ENCODE results near the gene NIM1K.
A peak's percentile ranks its signal among the peaks of the same experiment; 100 is the strongest.

NIM1K gene

GRCh38 chr5:43312699-43313034 lies 120.6 kb downstream of the NIM1K start:
- peak; percentile 15 for ATAC-seq
- TF ChIP-seq CSDC2 (CRISPR knock-in tag; IDR thresholded peaks at IDR 0.05): no peak
- TF ChIP-seq PPARA (CRISPR knock-in tag; IDR thresholded peaks at IDR 0.05; ENCODE audit: borderline replicate concordance): no peak
- no peak for TF ChIP-seq ZFP3 (CRISPR knock-in tag; IDR thresholded peaks at IDR 0.05)
- TF ChIP-seq BACH2 (CRISPR knock-in tag; IDR thresholded peaks at IDR 0.05; ENCODE audit: borderline replicate concordance): no peak
- no peak for TF ChIP-seq ZNF565 (CRISPR knock-in tag; conservative IDR thresholded peaks at IDR 0.05; ENCODE audit: low read depth)
- no peak for TF ChIP-seq TCF4 (CRISPR knock-in tag; IDR thresholded peaks at IDR 0.05; ENCODE audit: borderline replicate concordance)
- no peak for TF ChIP-seq ZC3H10 (CRISPR knock-in tag; IDR thresholded peaks at IDR 0.05)
- TF ChIP-seq, protein P1, sequence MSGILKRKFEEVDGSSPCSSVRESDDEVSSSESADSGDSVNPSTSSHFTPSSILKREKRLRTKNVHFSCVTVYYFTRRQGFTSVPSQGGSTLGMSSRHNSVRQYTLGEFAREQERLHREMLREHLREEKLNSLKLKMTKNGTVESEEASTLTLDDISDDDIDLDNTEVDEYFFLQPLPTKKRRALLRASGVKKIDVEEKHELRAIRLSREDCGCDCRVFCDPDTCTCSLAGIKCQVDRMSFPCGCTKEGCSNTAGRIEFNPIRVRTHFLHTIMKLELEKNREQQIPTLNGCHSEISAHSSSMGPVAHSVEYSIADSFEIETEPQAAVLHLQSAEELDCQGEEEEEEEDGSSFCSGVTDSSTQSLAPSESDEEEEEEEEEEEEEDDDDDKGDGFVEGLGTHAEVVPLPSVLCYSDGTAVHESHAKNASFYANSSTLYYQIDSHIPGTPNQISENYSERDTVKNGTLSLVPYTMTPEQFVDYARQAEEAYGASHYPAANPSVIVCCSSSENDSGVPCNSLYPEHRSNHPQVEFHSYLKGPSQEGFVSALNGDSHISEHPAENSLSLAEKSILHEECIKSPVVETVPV (CRISPR knock-in tag; IDR thresholded peaks at IDR 0.05): no peak
- TF ChIP-seq PATZ1 (CRISPR knock-in tag; IDR thresholded peaks at IDR 0.05; ENCODE audit: borderline replicate concordance): no peak
- no peak for TF ChIP-seq TOX (CRISPR knock-in tag; IDR thresholded peaks at IDR 0.05; ENCODE audit: borderline replicate concordance)
- no peak for TF ChIP-seq GLIS3 (CRISPR knock-in tag; IDR thresholded peaks at IDR 0.05)
- no peak for TF ChIP-seq ISL1 (CRISPR knock-in tag; IDR thresholded peaks at IDR 0.05)
- no peak for TF ChIP-seq OSR1 (CRISPR knock-in tag; IDR thresholded peaks at IDR 0.05)
- no peak for TF ChIP-seq RARB (CRISPR knock-in tag; IDR thresholded peaks at IDR 0.05)
- no peak for TF ChIP-seq ESRRG (CRISPR knock-in tag; IDR thresholded peaks at IDR 0.05)
- no peak for TF ChIP-seq ZNF70 (CRISPR knock-in tag; IDR thresholded peaks at IDR 0.05)
- no peak for TF ChIP-seq CREB5 (CRISPR knock-in tag; IDR thresholded peaks at IDR 0.05; ENCODE audit: low read depth)
- TF ChIP-seq TSHZ2 (CRISPR knock-in tag; IDR thresholded peaks at IDR 0.05): no peak

GRCh38 chr5:43313035-43313853 lies 121.2 kb downstream of the NIM1K start, which contains the start of gene HMGCS1:
Gene HMGCS1, minus strand, starts transcription at chr5:43313412. Its CDS starts 14,447 bp downstream, at chr5:43298965.
- peak; percentile 98 for ATAC-seq
- TF ChIP-seq TSHZ2 (CRISPR knock-in tag; IDR thresholded peaks at IDR 0.05): peak; percentile 84
- TF ChIP-seq BACH2 (CRISPR knock-in tag; IDR thresholded peaks at IDR 0.05; ENCODE audit: borderline replicate concordance): no peak
- no peak for TF ChIP-seq CSDC2 (CRISPR knock-in tag; IDR thresholded peaks at IDR 0.05)
- no peak for TF ChIP-seq SNAI2 (CRISPR knock-in tag; IDR thresholded peaks at IDR 0.05)
- no peak for TF ChIP-seq ZC3H10 (CRISPR knock-in tag; IDR thresholded peaks at IDR 0.05)
- TF ChIP-seq ZNF565 (CRISPR knock-in tag; conservative IDR thresholded peaks at IDR 0.05; ENCODE audit: low read depth): no peak
- no peak for TF ChIP-seq PPARA (CRISPR knock-in tag; IDR thresholded peaks at IDR 0.05; ENCODE audit: borderline replicate concordance)
- TF ChIP-seq, protein P1 (CRISPR knock-in tag; IDR thresholded peaks at IDR 0.05): no peak
